Measurements from ENCODE around the gene ALLC.

DNA sequence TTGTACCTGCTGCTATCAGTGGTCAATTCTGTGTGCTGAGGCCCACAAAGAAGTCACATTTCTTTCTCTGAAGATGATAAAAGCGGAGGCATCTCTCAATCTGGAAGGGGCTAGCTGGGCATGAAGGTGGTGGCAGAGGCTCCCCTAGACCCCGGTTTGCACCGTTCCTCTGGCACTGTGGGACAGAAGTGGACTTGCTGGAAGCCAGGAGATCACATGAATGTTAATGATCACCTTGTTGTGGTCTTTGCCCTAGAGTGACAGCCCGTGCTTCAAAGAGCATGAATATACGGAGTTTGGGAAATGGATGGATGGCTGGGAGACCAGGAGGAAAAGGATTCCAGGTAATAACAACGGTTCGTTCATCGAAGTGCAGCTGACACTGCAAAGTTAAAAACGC, 20.2 kb downstream of the ALLC start:
- no peak for TF ChIP-seq POLR2A (IDR thresholded peaks at IDR 0.05; ENCODE audit: low read depth, low read length)
- TF ChIP-seq POLR2AphosphoS5 (IDR thresholded peaks at IDR 0.05; ENCODE audit: low read depth, low read length) = no peak
- TF ChIP-seq SPI1 (IDR thresholded peaks at IDR 0.05; ENCODE audit: low read depth, low read length) = no peak
- no peak for TF ChIP-seq TAF1 (IDR thresholded peaks at IDR 0.05; ENCODE audit: low read depth, low read length)
- TF ChIP-seq PAX5 (IDR thresholded peaks at IDR 0.05; ENCODE audit: insufficient read depth, low read length, severe bottlenecking) = no peak
- no peak for TF ChIP-seq POU2F2 (IDR thresholded peaks at IDR 0.05; ENCODE audit: low read depth, low read length)
